GM12878 (cell line): ENCODE data around the gene WDR43. TPM values are rescaled to one million over a fixed set of nuclear protein-coding genes. Genes with fewer than 3 reads are reported as not detected.

ENCODE experiments used
- ATAC-seq: fragments of 200-7000 bp; cut with Tn5 transposase; 3 replicates; pipeline ENCODE4 v1.9.1; 2020; ENCODE audit warnings: mild to moderate bottlenecking, moderate library complexity
- BruUV-seq: library from RNA; stranded (reverse); fragments of 400-500 nt; replicated peaks from 2 replicates; lab custom pipeline; 2021; lab: Mats Ljungman, UMichigan
- CTCF ChIA-PET: fragments of 300-600 bp; sonication (Branson Sonifier 250); formaldehyde crosslinking; extraction: SDS; loops from one replicate; lab custom pipeline; 2021; ENCODE audit warnings: inconsistent platforms; lab: Yijun Ruan, JAX
- POLR2A ChIA-PET: fragments of 350-600 bp; formaldehyde crosslinking; extraction: SDS; loops from one replicate; lab custom pipeline; 2021; ENCODE audit warnings: inconsistent platforms; lab: Charles Lee
- RAD21 ChIA-PET: fragments of 300-600 bp; sonication (Branson Sonifier 250); formaldehyde crosslinking; loops from one replicate; lab custom pipeline; 2023; ENCODE audit warnings: antibody characterized with exemption; ENCODE audit not compliant: unreplicated experiment; lab: Charles Lee
- SMC1A ChIA-PET: fragments of 300-600 bp; sonication (Branson Sonifier 250); formaldehyde crosslinking; loops from one replicate; lab custom pipeline; 2023; ENCODE audit not compliant: unreplicated experiment, uncharacterized antibody; lab: Charles Lee
- DNase-seq: peaks from one replicate; pipeline ENCODE4 v3.0.0-alpha.2; 2011; ENCODE audit warnings: low read depth, low spot score
- FAIRE-seq: peaks from 3 replicates; lab custom pipeline; 2011; peaks lifted over from hg19 to GRCh38; lab: Jason Lieb, UNC
- H2AFZ ChIP-seq: 2 replicates; pipeline ENCODE4 v1.6.0; 2011; ENCODE audit warnings: low read depth, low read length, control low read depth; ENCODE audit not compliant: control insufficient read depth
- H3K27ac ChIP-seq: 2 replicates; pipeline ENCODE4 v1.5.1; 2011; ENCODE audit warnings: control low read depth; ENCODE audit not compliant: control insufficient read depth, insufficient read depth
- H3K27me3 ChIP-seq, 2 experiments: replicated peaks in 1 of 2; 2 replicates each; pipeline versions ENCODE4 v1.6.0 to v1.6.1; 2011; ENCODE audit warnings: low read length in 1 of 2; ENCODE audit not compliant: control insufficient read depth in 2 of 2, insufficient read depth in 2 of 2
- H3K36me3 ChIP-seq, 2 experiments: 2 replicates each; pipeline ENCODE4 v1.5.1; 2011; ENCODE audit warnings: low read length in 1 of 2; ENCODE audit not compliant: control insufficient read depth in 2 of 2, insufficient read depth in 2 of 2
- H3K4me1 ChIP-seq: 2 replicates; pipeline ENCODE4 v1.6.1; 2011; ENCODE audit warnings: mild to moderate bottlenecking, low read length, moderate library complexity, mixed read lengths; ENCODE audit not compliant: control insufficient read depth, insufficient read depth
- H3K4me2 ChIP-seq: 2 replicates; pipeline ENCODE4 v1.6.0; 2011; ENCODE audit warnings: control low read depth; ENCODE audit not compliant: control insufficient read depth, insufficient read depth
- H3K4me3 ChIP-seq: fragments of 200-600 bp; sonication (generic); 2 replicates; pipeline ENCODE4 v1.5.1; 2016
- H3K79me2 ChIP-seq: 2 replicates; pipeline ENCODE4 v1.6.0; 2011; ENCODE audit warnings: low read length; ENCODE audit not compliant: control insufficient read depth, insufficient read depth
- H3K9ac ChIP-seq: 2 replicates; pipeline ENCODE4 v1.8.0; 2011; ENCODE audit warnings: low read length, control low read depth, mixed read lengths; ENCODE audit not compliant: control insufficient read depth, insufficient read depth
- H3K9me3 ChIP-seq: replicated peaks from 3 replicates; pipeline ENCODE4 v1.5.1; 2011; ENCODE audit warnings: mild to moderate bottlenecking, low read length; ENCODE audit not compliant: control insufficient read depth, insufficient read depth
- H4K20me1 ChIP-seq: 2 replicates; pipeline ENCODE4 v1.6.0; 2011; ENCODE audit not compliant: control insufficient read depth, insufficient read depth
- IKZF2 ChIP-seq, 2 experiments: fragments of 450-650 bp; IDR thresholded peaks; 2 replicates each; pipeline ENCODE4 v1.6.1; 2017; ENCODE audit warnings: mild to moderate bottlenecking in 2 of 2, moderate library complexity in 2 of 2
- NR2C2 ChIP-seq: IDR thresholded peaks from 2 replicates; pipeline ENCODE4 v1.6.1; 2011; ENCODE audit warnings: borderline replicate concordance, low read depth; ENCODE audit not compliant: control insufficient read depth, insufficient read length
- POLR2AphosphoS5 ChIP-seq: IDR thresholded peaks from 2 replicates; pipeline ENCODE4 v1.6.1; 2011; ENCODE audit warnings: mild to moderate bottlenecking, low read length, inconsistent platforms
- SREBF1 ChIP-seq: IDR thresholded peaks from 2 replicates; pipeline ENCODE4 v1.6.1; 2012; ENCODE audit warnings: mild to moderate bottlenecking, low read length
- TARDBP ChIP-seq: IDR thresholded peaks from 2 replicates; pipeline ENCODE4 v1.6.1; 2016; ENCODE audit warnings: borderline replicate concordance
- TBL1XR1 ChIP-seq: IDR thresholded peaks from 2 replicates; pipeline ENCODE4 v1.6.1; 2012; ENCODE audit warnings: low read depth, low read length, improper control_type of control experiment
- ZBTB4 ChIP-seq: fragments of 450-650 bp; formaldehyde crosslinking; IDR thresholded peaks from 2 replicates; pipeline ENCODE4 v1.4.0; 2022; ENCODE audit warnings: mild to moderate bottlenecking, moderate library complexity
- WGBS: methylation state at CpG from one replicate; pipeline ENCODE4 v1.1.6; 2016; ENCODE audit warnings: low lambda C conversion rate; ENCODE audit not compliant: insufficient replicate concordance, insufficient coverage; ENCODE audit errors: missing lambda C conversion rate; 5-methylcytosine and 5-hydroxymethylcytosine counted together
- in situ Hi-C: fragments of 300-500 bp; cut with MboI; formaldehyde crosslinking; loops from 9 replicates; pipeline ENCODE4 v1.14.3; 2018; ENCODE audit warnings: mixed read lengths
- intact Hi-C: fragments of 100-400 bp; cut with micrococcal nuclease; formaldehyde crosslinking; loops from one replicate; pipeline ENCODE4 v1.14.2; 2022; ENCODE audit not compliant: unreplicated experiment
- polyA plus RNA-seq, 11 experiments: library from polyadenylated mRNA; depleted of rRNA in 4 of 11; unstranded in 6 of 11; stranded (reverse) in 5 of 11; fragments of >200 nt; fragmentation: Nextera tagmentation in 4 of 11; fragmentation: Illumina TruSeq in 1 of 11; extraction: Ambion mirVana in 4 of 11; extraction: Trizol in 1 of 11; gene quantifications; 1 replicate in 1 of 11; 2 replicates in 10 of 11; pipeline versions ENCODE4 v1.2.1 to v1.2.3, GENCODE V29; 2011 to 2016; ENCODE audit warnings: inconsistent platforms in 2 of 11, missing spikeins in 2 of 11, low read depth in 1 of 11
- total RNA-seq, 4 experiments: library from RNA; depleted of rRNA in 3 of 4; stranded (reverse); fragments of >200 nt in 3 of 4; fragmentation: Illumina TruSeq in 1 of 4; extraction: Trizol in 1 of 4; gene quantifications; 2 replicates each; pipeline versions ENCODE4 v1.2.1 to v1.2.3, GENCODE V29; 2013 to 2021

Gene WDR43
- total and polyA plus RNA-seq, 10 of the 15 experiments (the other 5 are each of a cell fraction or from before 2014, with no cell fraction given), result 39.3 to 153 (median 81.9) TPM

- Histone ChIP-seq H3K4me1 (no peaks in the 10 kb centered on the region), H4K20me1 (no peaks in the 10 kb centered on the region), H3K27me3 (no peaks in the 10 kb centered on the region), H3K9me3 (no peaks in the 10 kb centered on the region), H3K4me2 (no peak overlapping the region), H3K36me3 (peaks cover 12 to 22% of the 10 kb centered on the region in 2 experiments), H2AFZ (no peak overlapping the region), H3K27ac (no peak overlapping the region), H3K9ac (no peak overlapping the region), H3K79me2 (peaks cover 90% of the 10 kb centered on the region), H3K4me3 (no peak overlapping the region)
- in situ Hi-C loops, result no loop called here
- BruUV-seq, result no TSS peak
- FAIRE-seq (no peak), DNase-seq (no peak), ATAC-seq (no peak)
- SMC1A ChIA-PET, result interaction anchor here (1.2 kb wide), 1 partner anchor 82 kb away, joined by 3 read pairs; no protein-coding TSS in a partner anchor
- TF ChIP-seq TBL1XR1 (no peak), POLR2AphosphoS5 (peak; percentile 61), IKZF2 (IDR thresholded peaks at IDR 0.05) (no peak), TARDBP (no peak), SREBF1 (no peak), NR2C2 (no peak), ZBTB4 (CRISPR knock-in tag) (no peak)
- 100% methylated on average over 3 of the region's 3 CpGs for WGBS
- RAD21 ChIA-PET, result interaction anchor here (0.6 to 1.6 kb wide), 3 partner anchors 33 to 1812 kb away, joined by 3 to 5 read pairs (median 3); no protein-coding TSS in a partner anchor
- POLR2A ChIA-PET, result interaction anchor here (0.6 kb wide), 1 partner anchor 146 kb away, joined by 5 read pairs; no protein-coding TSS in a partner anchor
- intact Hi-C loops, result no loop called here
- CTCF ChIA-PET, result interaction anchor here (1.4 kb wide), 1 partner anchor 309 kb away, joined by 5 read pairs; no protein-coding TSS in a partner anchor
Measured at GRCh38 chr2:28902584-28902983, 8.1 kb downstream of the WDR43 start.
